NT2/D1 (cell line): Measurements from ENCODE around the gene PRRC2C.
"Not testable (repeated sequence)": the region's sequence is repeated elsewhere in the genome, so short reads cannot be mapped to it uniquely, and the experiment has no call there.

Experiments used
- DNase-seq: peaks from one replicate; pipeline ENCODE4 v3.0.0-alpha.2; 2011; ENCODE audit warnings: low read depth, low spot score
- H3K27me3 ChIP-seq: 2 replicates; pipeline ENCODE4 v1.6.0; 2011; ENCODE audit warnings: mild to moderate bottlenecking; ENCODE audit not compliant: insufficient read length, insufficient read depth
- H3K36me3 ChIP-seq: 2 replicates; pipeline ENCODE4 v1.6.1; 2011; ENCODE audit warnings: mild to moderate bottlenecking, low read length, mixed read lengths; ENCODE audit not compliant: insufficient read depth, insufficient read length
- H3K4me1 ChIP-seq: 2 replicates; pipeline ENCODE4 v1.5.1; 2011; ENCODE audit not compliant: insufficient read depth, insufficient read length
- H3K4me3 ChIP-seq: 2 replicates; pipeline ENCODE4 v1.5.1; 2011; ENCODE audit warnings: low read depth; ENCODE audit not compliant: insufficient read length
- H3K9ac ChIP-seq: 2 replicates; pipeline ENCODE4 v1.6.0; 2011; ENCODE audit warnings: low read depth; ENCODE audit not compliant: insufficient read length
- H3K9me3 ChIP-seq: 2 replicates; pipeline ENCODE4 v1.5.1; 2011; ENCODE audit warnings: mild to moderate bottlenecking, low read length; ENCODE audit not compliant: insufficient read depth
- SUZ12 ChIP-seq: IDR thresholded peaks from 2 replicates; pipeline ENCODE4 v1.6.1; 2011; ENCODE audit not compliant: insufficient read length, insufficient read depth; ENCODE audit errors: extremely low read depth
- YY1 ChIP-seq: IDR thresholded peaks from 2 replicates; pipeline ENCODE4 v1.6.1; 2011; ENCODE audit not compliant: insufficient read length, insufficient read depth
- ZNF274 ChIP-seq: IDR thresholded peaks from 2 replicates; pipeline ENCODE4 v1.6.1; 2011; ENCODE audit warnings: mild to moderate bottlenecking, low read depth, low read length

Gene PRRC2C

DNA sequence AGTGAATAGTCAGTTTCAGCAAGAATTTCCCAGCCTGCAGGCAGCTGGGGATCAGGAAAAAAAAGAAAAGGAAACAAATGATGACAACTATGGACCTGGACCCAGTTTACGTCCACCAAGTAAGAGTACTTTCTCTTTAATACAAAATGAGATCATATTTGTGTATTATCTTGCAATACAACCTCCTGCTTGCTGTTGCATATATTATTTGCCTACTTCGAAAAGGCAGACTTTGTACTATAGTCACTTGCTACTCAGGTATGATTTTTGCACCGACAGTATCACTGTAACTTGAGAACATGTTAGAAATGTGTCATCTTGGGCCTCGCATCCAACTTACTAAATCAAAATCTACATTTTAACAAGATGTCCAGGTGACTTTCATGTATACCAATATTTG lies 30.4 kb downstream of the PRRC2C start:
- peaks cover 91% of the 10 kb centered on the region for H3K36me3 ChIP-seq
- no peaks in the 10 kb centered on the region for H3K4me1 ChIP-seq

DNA sequence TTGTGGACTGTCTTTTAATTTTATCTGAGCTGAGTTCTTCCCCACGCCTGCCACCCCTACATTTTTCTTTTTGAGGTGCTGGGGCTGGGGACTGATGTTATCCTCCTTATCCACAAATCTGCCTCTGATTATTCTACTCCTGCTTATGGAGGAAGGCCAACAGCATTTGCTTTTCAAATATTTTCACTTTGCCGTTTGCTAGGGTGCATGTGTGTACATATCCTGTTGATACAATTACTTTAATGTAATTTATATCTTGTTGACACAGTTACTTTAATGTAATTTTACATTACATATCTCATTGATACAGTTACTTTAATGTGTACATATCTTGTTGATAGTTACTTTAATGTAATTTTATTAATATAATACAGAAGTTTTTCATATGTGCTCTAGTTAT lies 36.2 kb downstream of the PRRC2C start:
- H3K4me3 ChIP-seq = no peak overlapping the region
- peaks cover 98% of the 10 kb centered on the region for H3K36me3 ChIP-seq

More for the DNA sequence above, 30.4 kb downstream of the PRRC2C start:
- Histone ChIP-seq H3K27me3 (no peaks in the 10 kb centered on the region), H3K9me3 (no peaks in the 10 kb centered on the region), H3K9ac (no peak overlapping the region), H3K4me3 (no peak overlapping the region)
- TF ChIP-seq YY1 (no peak), SUZ12 (no peak), ZNF274 (no peak)
- no peak for DNase-seq

DNA sequence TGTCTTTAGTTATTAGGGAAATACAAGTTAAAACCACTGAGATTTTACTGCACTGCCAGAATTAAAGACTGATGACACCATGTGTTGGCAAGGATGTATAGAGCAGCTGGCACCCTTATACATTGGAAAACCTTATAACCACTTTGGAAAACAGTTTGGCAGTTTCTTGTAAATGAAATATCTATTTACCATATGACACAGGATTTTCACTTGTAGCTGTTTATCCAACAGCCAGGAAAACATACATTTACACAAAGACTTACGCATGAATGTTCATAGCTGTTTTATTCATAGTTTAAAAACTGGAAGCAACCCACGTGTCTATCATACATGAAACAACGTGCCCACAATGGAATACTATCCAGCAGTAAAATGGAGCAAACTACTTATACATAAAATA lies 45.3 kb downstream of the PRRC2C start:
- TF ChIP-seq YY1 (no peak), ZNF274 (no peak), SUZ12 (no peak)
- H3K36me3 ChIP-seq = peaks cover 93% of the 10 kb centered on the region
- no peaks in the 10 kb centered on the region for H3K27me3 ChIP-seq
- no peaks in the 10 kb centered on the region for H3K9me3 ChIP-seq
- no peak overlapping the region for H3K4me3 ChIP-seq
- no peaks in the 10 kb centered on the region for H3K4me1 ChIP-seq
- DNase-seq = no peak
- H3K9ac ChIP-seq = no peak overlapping the region

More for the DNA sequence above, 36.2 kb downstream of the PRRC2C start:
- no peak for TF ChIP-seq YY1
- no peak for TF ChIP-seq ZNF274
- TF ChIP-seq SUZ12 = no peak
- Histone ChIP-seq H3K4me1 (no peaks in the 10 kb centered on the region), H3K9ac (no peak overlapping the region), H3K27me3 (no peaks in the 10 kb centered on the region), H3K9me3 (no peaks in the 10 kb centered on the region)
- no peak for DNase-seq

DNA sequence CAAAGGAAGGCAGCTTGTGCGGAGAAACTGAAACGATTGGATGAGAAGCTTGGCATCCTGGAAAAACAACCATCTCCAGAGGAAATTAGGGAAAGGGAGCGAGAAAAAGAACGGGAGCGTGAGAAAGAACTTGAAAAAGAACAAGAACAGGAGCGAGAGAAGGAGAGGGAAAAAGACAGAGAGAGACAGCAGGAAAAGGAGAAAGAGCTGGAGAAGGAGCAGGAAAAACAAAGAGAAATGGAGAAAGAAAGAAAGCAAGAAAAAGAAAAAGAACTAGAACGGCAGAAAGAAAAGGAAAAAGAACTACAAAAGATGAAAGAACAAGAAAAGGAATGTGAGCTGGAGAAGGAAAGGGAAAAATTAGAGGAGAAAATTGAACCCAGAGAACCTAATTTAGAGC lies 47.2 kb downstream of the PRRC2C start:
- no peaks in the 10 kb centered on the region for H3K4me1 ChIP-seq
- H3K9ac ChIP-seq = no peak overlapping the region
- no peak overlapping the region for H3K4me3 ChIP-seq
- no peaks in the 10 kb centered on the region for H3K27me3 ChIP-seq
- H3K9me3 ChIP-seq = no peaks in the 10 kb centered on the region
- H3K36me3 ChIP-seq = peaks cover 96% of the 10 kb centered on the region
- no peak for TF ChIP-seq ZNF274
- no peak for TF ChIP-seq YY1
- TF ChIP-seq SUZ12 = no peak
- no peak for DNase-seq

DNA sequence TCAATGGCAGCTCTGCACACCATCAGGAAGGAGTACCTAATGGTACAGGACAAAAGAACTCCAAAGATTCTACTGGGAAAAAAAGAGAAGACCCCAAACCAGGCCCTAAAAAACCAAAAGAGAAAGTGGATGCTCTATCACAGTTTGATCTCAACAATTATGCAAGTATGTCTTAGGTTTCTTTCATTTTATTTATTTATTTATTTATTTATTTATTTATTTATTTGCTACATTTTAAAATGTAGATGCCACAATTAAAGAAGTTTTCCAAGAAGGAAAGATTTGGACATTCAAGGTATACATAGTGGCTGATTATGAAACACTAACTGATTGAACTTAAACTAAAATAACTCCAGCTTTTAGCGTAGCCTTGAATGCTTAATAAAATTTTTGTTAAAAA lies 60.2 kb downstream of the PRRC2C start:
- no peak overlapping the region for H3K4me3 ChIP-seq
- H3K9ac ChIP-seq = no peak overlapping the region
- TF ChIP-seq ZNF274 = no peak
- no peak for TF ChIP-seq YY1
- TF ChIP-seq SUZ12 = no peak
- 0 out of 2 replicates have a peak, but pooled peaks cover 7% of the 10 kb centered on the region for H3K9me3 ChIP-seq
- peaks cover 99% of the 10 kb centered on the region for H3K36me3 ChIP-seq
- no peak for DNase-seq
- no peaks in the 10 kb centered on the region for H3K27me3 ChIP-seq
- H3K4me1 ChIP-seq = no peaks in the 10 kb centered on the region

DNA sequence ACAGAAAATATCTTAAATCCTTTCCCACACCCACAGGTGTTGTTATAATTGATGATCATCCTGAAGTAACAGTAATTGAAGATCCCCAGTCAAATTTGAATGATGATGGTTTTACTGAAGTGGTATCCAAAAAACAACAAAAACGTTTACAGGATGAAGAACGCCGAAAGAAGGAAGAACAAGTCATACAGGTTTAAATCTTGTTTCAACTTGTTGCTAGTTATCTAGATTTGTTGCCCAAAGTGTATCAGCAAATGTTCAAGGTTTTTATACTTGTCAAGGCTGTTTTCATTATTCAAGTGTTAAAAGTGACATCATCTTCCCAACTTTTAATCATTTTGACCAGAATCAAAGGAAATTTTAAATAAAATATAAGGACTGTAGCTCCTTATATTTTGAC lies 64.7 kb downstream of the PRRC2C start:
- Histone ChIP-seq H3K4me3 (no peak overlapping the region), H3K36me3 (peaks cover 59% of the 10 kb centered on the region)

DNA sequence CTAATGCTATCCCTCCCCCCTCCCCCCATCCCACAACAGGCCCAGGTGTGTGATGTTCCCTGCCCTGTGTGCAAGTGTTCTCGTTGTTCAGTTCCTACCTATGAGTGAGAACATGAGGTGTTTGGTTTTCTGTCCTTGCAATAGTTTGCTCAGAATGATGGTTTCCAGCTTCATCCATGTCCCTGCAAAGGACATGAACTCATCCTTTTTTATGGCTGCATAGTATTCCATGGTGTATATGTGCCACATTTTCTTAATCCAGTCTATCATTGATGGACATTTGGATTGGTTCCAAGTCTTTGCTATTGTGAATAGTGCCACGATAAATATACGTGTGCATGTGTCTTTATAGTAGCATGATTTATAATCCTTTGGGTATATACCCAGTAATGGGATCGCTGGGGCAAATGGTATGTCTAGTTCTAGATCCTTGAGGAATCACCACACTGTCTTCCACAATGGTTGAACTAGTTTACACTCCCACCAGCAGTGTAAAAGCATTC lies 65.3 kb downstream of the PRRC2C start:
- not testable (repeated sequence) for DNase-seq, H3K9ac ChIP-seq, H3K4me1 ChIP-seq, H3K27me3 ChIP-seq, H3K4me3 ChIP-seq
- Histone ChIP-seq H3K36me3 (peaks cover 54% of the 10 kb centered on the region), H3K9me3 (peaks cover 19% of the 10 kb centered on the region; the same call in 1 of the 2 replicates)

More for the DNA sequence above, 64.7 kb downstream of the PRRC2C start:
- TF ChIP-seq YY1 = no peak
- no peak for TF ChIP-seq ZNF274
- TF ChIP-seq SUZ12 = no peak
- Histone ChIP-seq H3K9me3 (0 out of 2 replicates have a peak, but pooled peaks cover 13% of the 10 kb centered on the region), H3K4me1 (no peaks in the 10 kb centered on the region), H3K9ac (no peak overlapping the region), H3K27me3 (no peaks in the 10 kb centered on the region)
- DNase-seq = no peak

DNA sequence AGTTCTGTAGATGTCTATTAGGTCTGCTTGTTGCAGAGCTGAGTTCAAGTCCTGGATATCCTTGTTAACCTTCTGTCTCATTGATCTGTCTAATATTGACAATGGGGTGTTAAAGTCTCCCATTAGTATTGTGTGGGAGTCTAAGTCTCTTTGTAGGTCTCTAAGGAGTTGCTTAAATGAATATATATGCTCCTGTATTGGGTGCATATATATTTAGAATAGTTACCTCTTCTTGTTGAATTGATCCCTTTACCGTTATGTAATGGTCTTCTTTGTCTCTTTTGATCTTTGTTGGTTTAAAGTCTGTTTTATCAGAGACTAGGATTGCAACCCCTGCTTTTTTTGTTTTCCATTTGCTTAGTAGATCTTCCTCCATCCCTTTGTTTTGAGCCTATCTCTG lies 68.6 kb downstream of the PRRC2C start:
- Histone ChIP-seq H3K36me3 (peaks cover 56% of the 10 kb centered on the region), H3K9me3 (peaks cover 51% of the 10 kb centered on the region)
- not testable (repeated sequence) for H3K4me1 ChIP-seq, H3K27me3 ChIP-seq, H3K4me3 ChIP-seq, H3K9ac ChIP-seq, DNase-seq
